ENCODE measurements around the gene ADCY5. TPM values are rescaled to one million over a fixed set of nuclear protein-coding genes. Genes with fewer than 3 reads are reported as not detected.

ADCY5 gene
- total RNA-seq, 4 donors from 2014 or later: 14.0 to 86.8 (median 41.5) TPM

GRCh38 chr3:123299581-123299980, 149.3 kb downstream of the ADCY5 start:
- DNase-seq (ENCODE audit: low spot score): no peak

GRCh38 chr3:123298903-123299302, 150.0 kb downstream of the ADCY5 start:
- TF ChIP-seq, protein P1, sequence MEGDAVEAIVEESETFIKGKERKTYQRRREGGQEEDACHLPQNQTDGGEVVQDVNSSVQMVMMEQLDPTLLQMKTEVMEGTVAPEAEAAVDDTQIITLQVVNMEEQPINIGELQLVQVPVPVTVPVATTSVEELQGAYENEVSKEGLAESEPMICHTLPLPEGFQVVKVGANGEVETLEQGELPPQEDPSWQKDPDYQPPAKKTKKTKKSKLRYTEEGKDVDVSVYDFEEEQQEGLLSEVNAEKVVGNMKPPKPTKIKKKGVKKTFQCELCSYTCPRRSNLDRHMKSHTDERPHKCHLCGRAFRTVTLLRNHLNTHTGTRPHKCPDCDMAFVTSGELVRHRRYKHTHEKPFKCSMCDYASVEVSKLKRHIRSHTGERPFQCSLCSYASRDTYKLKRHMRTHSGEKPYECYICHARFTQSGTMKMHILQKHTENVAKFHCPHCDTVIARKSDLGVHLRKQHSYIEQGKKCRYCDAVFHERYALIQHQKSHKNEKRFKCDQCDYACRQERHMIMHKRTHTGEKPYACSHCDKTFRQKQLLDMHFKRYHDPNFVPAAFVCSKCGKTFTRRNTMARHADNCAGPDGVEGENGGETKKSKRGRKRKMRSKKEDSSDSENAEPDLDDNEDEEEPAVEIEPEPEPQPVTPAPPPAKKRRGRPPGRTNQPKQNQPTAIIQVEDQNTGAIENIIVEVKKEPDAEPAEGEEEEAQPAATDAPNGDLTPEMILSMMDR (IDR thresholded peaks at IDR 0.05): no peak
- ATAC-seq (ENCODE audit: low FRiP score): no peak
- no peak for DNase-seq (ENCODE audit: low spot score)

More at GRCh38 chr3:123299581-123299980, 149.3 kb downstream of the ADCY5 start:
- TF ChIP-seq, protein P1 (IDR thresholded peaks at IDR 0.05): no peak
- ATAC-seq (ENCODE audit: low FRiP score): no peak

GRCh38 chr3:123297627-123297899, 151.3 kb downstream of the ADCY5 start:
- DNase-seq (ENCODE audit: low spot score): no peak
- no peak for ATAC-seq (ENCODE audit: low FRiP score)
- TF ChIP-seq, protein P1 (IDR thresholded peaks at IDR 0.05): no peak

DNA sequence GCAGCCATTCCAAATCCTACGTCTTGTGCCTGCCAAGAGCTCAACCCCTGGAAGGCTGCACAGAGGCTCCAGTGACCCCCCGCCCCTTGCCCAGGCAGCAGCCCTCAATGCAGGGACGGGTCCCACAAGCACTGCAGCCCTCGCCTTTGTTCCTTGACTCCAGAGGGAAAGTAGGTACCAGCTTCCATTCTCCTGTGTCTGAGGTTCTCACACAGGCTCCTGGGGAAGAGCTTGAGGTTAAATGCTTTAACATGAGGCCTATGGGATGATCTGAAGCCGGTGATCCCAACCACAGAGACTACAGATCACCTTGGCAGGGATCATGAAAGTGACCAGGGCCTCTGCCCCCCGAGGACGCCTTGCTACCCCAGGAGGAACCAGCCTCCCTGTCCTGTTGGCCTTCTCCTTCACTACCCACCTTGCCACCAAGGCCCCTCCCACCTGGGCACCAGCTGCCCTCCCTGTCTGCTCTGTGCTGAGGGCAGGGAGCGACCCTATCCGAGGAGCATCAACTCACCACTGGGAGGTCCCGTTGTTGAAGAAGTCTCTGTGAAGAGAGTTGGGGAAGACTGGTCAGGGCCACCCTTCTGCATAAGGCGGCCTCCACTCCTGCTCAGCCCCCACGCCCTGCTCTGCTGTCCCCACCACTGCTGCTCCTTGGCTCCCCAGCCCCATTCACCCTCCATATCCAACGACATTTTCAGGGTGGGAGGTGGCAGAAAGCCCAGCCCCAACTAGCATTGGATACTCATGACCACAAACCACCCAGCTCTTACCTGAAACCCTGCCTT, 151.9 kb downstream of the ADCY5 start:
- TF ChIP-seq, protein P1 (IDR thresholded peaks at IDR 0.05): no peak
- ATAC-seq (ENCODE audit: low FRiP score) (no peak), DNase-seq (ENCODE audit: low spot score) (no peak)

DNA sequence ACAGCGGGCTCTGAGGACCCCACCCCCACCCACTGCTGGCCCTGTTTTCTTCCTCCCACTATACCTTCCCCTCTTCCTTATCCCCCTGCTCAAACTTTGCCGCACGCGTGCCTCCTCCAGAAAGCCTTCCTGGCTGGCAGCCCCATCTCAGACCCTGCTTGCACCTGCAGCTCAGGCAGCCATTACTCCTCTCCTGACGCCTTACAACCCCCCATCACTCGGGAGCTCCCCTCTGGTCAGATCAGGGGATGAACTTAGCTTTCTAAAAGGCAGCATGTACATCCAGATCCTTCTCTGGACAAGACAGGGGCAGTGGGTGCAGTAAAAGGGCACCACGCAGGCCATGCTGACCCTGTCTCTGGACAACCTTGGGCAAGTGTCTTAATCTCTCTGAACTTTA, 152.6 kb downstream of the ADCY5 start:
- TF ChIP-seq, protein P1 (IDR thresholded peaks at IDR 0.05): no peak
- ATAC-seq (ENCODE audit: low FRiP score): no peak
- DNase-seq (ENCODE audit: low spot score): no peak

DNA sequence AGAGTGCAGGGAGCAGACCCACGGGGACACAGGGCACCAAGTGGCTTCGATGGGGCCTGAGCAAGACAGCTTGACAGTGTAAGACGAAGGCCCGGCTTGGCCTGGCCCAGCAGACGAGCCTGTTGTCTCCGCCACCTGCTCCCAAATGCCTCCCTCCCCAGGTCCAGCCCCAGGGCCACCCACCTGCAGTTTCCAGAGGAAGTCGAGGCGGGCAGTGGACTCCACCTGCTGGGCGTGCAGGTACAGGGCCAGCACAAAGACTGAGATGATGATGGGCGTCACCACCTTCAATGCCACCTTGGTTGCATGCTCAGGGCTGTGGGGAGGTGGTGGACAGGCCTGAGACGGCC, 153.0 kb downstream of the ADCY5 start:
- TF ChIP-seq, protein P1 (IDR thresholded peaks at IDR 0.05): no peak
- ATAC-seq (ENCODE audit: low FRiP score) (no peak), DNase-seq (ENCODE audit: low spot score) (no peak)

DNA sequence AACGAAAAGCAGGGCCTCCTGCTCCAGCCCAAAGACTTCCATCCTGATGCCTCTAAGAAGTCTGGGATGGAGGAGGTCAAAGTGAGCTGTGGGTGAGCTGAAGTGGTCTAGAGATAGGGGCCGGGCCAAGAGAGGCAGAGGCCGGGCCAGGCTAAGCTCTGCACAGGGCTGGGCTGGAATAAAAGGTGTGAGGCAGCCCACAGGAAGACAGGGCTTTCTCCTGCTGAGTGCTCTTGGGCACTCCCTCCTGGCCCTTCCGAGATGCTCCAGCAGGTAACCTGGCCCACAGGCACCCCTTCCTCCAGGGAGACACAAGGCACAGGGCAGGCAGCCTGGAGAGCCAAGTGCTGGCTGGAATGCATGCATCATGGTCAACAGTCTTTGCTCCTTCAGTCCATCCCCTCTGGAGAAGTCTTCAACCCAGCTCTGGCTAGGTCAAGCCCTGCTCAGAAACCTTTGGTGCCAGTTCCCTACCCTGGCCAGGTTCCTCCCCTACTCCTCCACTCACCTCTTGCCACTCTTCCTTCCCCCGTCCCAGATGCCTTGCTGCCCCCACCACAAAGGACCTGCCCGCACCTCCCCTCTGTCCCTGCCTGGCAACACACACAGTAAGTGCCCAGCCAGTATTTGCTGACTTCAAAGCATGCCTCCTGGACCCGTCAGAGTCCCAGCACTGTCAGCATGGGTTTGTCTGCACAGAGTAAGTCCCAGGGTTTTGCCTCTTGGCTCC, 153.6 kb downstream of the ADCY5 start:
- TF ChIP-seq, protein P1 (IDR thresholded peaks at IDR 0.05): no peak
- no peak for DNase-seq (ENCODE audit: low spot score)
- ATAC-seq (ENCODE audit: low FRiP score): no peak
